Spleen (tissue), 7 donors: ENCODE results near the gene RIMS3.

Source experiments
- POLR2A ChIP-seq, 3 donors: fragments of 450-650 bp; IDR thresholded peaks; one replicate each; pipeline ENCODE4 v1.5.1; 2017; ENCODE audit warnings: antibody characterized with exemption in 3 of 3, mild to moderate bottlenecking in 1 of 3
- TF ChIP-seq, protein P1 (sequence below), 11 experiments: fragments of 200-600 bp in 7 of 11; fragments of 450-650 bp in 4 of 11; sonication (generic) in 4 of 11; IDR thresholded peaks in 8 of 11; conservative IDR thresholded peaks in 3 of 11; 1 replicate in 7 of 11; 2 replicates in 4 of 11; pipeline versions ENCODE4 v1.4.0 to v1.8.0; 2016 to 2021; ENCODE audit warnings: antibody characterized with exemption in 11 of 11, inconsistent platforms in 4 of 11, mild to moderate bottlenecking in 1 of 11
- donor health status: DM: no; HTN: no; CAD: no; lungs with moderate emphysema.
- donor health status: DM: no; HTN: no; CAD: no.
- donor health status: DM: no; HTN: no; CAD: no.

DNA sequence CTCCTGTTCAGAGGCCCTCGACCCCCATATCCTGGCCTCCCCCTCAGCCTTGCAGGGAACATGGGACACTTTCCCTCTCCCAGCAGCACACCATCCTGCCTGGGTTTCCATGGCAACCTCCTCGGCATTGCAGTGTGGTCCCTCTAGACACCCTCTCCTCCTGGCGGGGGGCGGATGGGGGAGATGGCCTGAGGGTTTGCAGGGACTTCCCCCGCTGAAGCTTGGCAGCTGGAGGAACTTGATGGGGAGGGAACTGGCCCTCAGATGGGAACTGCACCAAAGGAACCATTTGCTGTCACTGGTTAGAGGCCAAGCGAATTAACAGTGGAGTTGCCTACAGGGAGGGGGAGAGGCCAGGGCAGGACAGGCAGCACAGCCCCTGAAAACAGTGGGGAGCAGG is 28.7 kb downstream of the RIMS3 start:
- TF ChIP-seq POLR2A (IDR thresholded peaks at IDR 0.05) = no peak
- TF ChIP-seq, protein P1, sequence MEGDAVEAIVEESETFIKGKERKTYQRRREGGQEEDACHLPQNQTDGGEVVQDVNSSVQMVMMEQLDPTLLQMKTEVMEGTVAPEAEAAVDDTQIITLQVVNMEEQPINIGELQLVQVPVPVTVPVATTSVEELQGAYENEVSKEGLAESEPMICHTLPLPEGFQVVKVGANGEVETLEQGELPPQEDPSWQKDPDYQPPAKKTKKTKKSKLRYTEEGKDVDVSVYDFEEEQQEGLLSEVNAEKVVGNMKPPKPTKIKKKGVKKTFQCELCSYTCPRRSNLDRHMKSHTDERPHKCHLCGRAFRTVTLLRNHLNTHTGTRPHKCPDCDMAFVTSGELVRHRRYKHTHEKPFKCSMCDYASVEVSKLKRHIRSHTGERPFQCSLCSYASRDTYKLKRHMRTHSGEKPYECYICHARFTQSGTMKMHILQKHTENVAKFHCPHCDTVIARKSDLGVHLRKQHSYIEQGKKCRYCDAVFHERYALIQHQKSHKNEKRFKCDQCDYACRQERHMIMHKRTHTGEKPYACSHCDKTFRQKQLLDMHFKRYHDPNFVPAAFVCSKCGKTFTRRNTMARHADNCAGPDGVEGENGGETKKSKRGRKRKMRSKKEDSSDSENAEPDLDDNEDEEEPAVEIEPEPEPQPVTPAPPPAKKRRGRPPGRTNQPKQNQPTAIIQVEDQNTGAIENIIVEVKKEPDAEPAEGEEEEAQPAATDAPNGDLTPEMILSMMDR (IDR thresholded peaks at IDR 0.05 in 8 of 11, conservative IDR thresholded peaks at IDR 0.05 in 3 of 11) = no peak
